Transverse colon (tissue), 4 donors: ENCODE results near the gene ADCY5. TPM values are rescaled to one million over a fixed set of nuclear protein-coding genes. Genes with fewer than 3 reads are reported as not detected.

ENCODE experiments used
- DNase-seq: peaks from one replicate; pipeline ENCODE4 v3.0.0-alpha.2; 2019
- H3K27ac ChIP-seq, 4 donors: fragments of 200-600 bp; sonication (generic); 2 replicates each; pipeline ENCODE4 v1.5.1; 2016 to 2018; ENCODE audit warnings: inconsistent platforms in 4 of 4
- H3K27me3 ChIP-seq: fragments of 200-600 bp; sonication (generic); 2 replicates; pipeline ENCODE4 v1.5.1; 2017; ENCODE audit warnings: inconsistent platforms
- H3K36me3 ChIP-seq, 4 donors: fragments of 200-600 bp; sonication (generic); 2 replicates each; pipeline ENCODE4 v1.5.1; 2017 to 2019; ENCODE audit warnings: inconsistent platforms in 4 of 4
- H3K4me1 ChIP-seq, 4 donors: fragments of 200-600 bp; sonication (generic); 2 replicates each; pipeline ENCODE4 v1.5.1; 2017 to 2020; ENCODE audit warnings: inconsistent platforms in 4 of 4
- H3K4me3 ChIP-seq, 4 donors: fragments of 200-600 bp; sonication (generic); 1 replicate in 1 of 4; 2 replicates in 3 of 4; pipeline versions ENCODE4 v1.5.1 to v1.6.1; 2017 to 2019; ENCODE audit warnings: inconsistent platforms in 4 of 4
- H3K9me3 ChIP-seq, 2 donors: fragments of 200-600 bp; sonication (generic); 2 replicates each; pipeline ENCODE4 v1.5.1; 2017 to 2019; ENCODE audit warnings: inconsistent platforms in 2 of 2
- CTCF ChIP-seq, 5 experiments: fragments of 200-600 bp in 3 of 5; fragments of 450-650 bp in 2 of 5; sonication (generic) in 3 of 5; IDR thresholded peaks; 1 replicate in 2 of 5; 2 replicates in 3 of 5; pipeline ENCODE4 v1.5.1; 2016 to 2017; ENCODE audit warnings: antibody characterized with exemption in 5 of 5, inconsistent platforms in 3 of 5, mild to moderate bottlenecking in 2 of 5, moderate library complexity in 1 of 5
- EP300 ChIP-seq: sonication (generic); formaldehyde crosslinking; IDR thresholded peaks from one replicate; pipeline ENCODE4 v1.6.1; 2017; ENCODE audit warnings: antibody characterized with exemption, low read depth
- POLR2A ChIP-seq: fragments of 450-650 bp; IDR thresholded peaks from one replicate; pipeline ENCODE4 v1.6.1; 2016; ENCODE audit warnings: antibody characterized with exemption, mild to moderate bottlenecking, moderate library complexity
- POLR2AphosphoS5 ChIP-seq, 3 donors: sonication (generic); formaldehyde crosslinking; IDR thresholded peaks; one replicate each; pipeline ENCODE4 v1.6.1; 2016; ENCODE audit warnings: antibody characterized with exemption in 3 of 3
- WGBS, 2 donors: methylation state at CpG; one replicate each; pipeline ENCODE4 v1.1.5; 2018; ENCODE audit warnings: low coverage in 1 of 2; 5-methylcytosine and 5-hydroxymethylcytosine counted together
- in situ Hi-C, 4 donors: fragments of 200-750 bp; cut with MboI; loops; one replicate each; pipeline versions ENCODE4 v1.15.0 to v1.15.1; 2017; ENCODE audit warnings: low sequenced_read_pairs in 3 of 4, low pct_ligation_motif_present in 1 of 4, low pct_unique_long_range_greater_than_20kb in 1 of 4
- intact Hi-C: fragments of 100-400 bp; cut with DNase I; formaldehyde crosslinking; loops from one replicate; pipeline ENCODE4 v1.15.1; 2023; ENCODE audit warnings: low total_unique reads
- total RNA-seq, 4 donors: library from RNA; depleted of rRNA; stranded (reverse); fragments of >200 nt; gene quantifications; one replicate each; pipeline ENCODE4 v1.1.0, GENCODE V29; 2016

The ADCY5 gene
- total RNA-seq, 4 donors from 2014 or later = 13.9 to 42.0 (median 28.6) TPM

DNA sequence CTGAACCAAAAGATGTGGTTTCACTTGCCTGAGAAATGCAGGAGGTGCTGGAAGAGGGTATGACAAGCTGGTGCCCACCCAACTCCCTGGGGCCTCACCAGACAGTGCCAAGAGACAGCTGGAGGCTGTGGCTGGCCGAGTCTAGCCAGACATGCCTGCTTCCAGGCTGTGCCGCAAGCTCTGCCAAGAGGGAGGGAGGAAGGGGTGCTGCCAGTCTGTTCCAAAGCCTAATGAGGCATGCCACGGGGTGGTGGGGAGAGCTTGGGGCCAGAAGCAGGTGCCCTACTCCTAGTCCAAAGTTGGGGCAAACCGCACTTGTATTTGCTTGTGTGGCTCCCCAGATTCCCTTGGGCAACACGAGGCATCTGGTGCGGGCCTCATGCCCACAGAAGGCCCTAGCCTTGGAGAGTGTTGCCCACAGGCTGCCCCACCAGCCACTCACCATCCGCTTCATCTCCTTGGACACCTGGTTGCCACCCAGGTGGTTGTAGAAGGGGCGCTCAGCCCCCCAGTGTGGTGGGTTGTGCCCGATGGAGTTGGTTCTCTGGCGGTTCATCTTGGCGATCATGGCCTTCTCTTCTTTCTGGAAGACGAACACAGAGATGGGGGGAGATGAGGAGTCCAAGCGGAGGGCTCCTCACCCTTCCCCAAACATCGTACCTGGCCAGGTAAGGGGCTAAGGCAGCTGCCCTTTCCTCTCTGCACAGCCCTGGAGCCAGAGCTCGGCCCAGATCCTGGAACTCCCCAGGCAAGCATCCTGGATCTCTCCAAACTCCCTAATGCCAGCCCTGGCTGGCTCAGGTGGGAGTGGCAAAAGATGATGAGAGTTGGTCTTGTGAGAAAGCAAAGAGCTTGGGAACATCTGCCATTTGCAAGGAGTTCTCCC lies 123.8 kb downstream of the ADCY5 start:
- H3K36me3 ChIP-seq = no peaks in the 10 kb centered on the region
- H3K27me3 ChIP-seq = no peaks in the 10 kb centered on the region
- WGBS, 2 donors = 94% methylated on average over 15 of the region's 15 CpGs; no CpG with 5 or more reads in 1 of the 2 donors
- TF ChIP-seq EP300 = no peak
- no peak for TF ChIP-seq CTCF (IDR thresholded peaks at IDR 0.05)
- no peak for TF ChIP-seq POLR2A
- TF ChIP-seq POLR2AphosphoS5 (IDR thresholded peaks at IDR 0.05) = no peak
- H3K4me3 ChIP-seq = no peak overlapping the region
- DNase-seq = no peak
- no peaks in the 10 kb centered on the region for H3K9me3 ChIP-seq
- no peak overlapping the region for H3K27ac ChIP-seq
- in situ Hi-C loops = loop anchor here (5.0 to 25.0 kb wide), 5 partner anchors 160 to 240 kb away; no protein-coding TSS in a partner anchor
- intact Hi-C loops = loop anchor here (5.0 kb wide), 1 partner anchor 232 kb away; no protein-coding TSS in a partner anchor
- peaks cover 0 to 4% (median 2%) of the 10 kb centered on the region in 4 donors for H3K4me1 ChIP-seq

- H3K4me3 ChIP-seq = no peak overlapping the region
- H3K27me3 ChIP-seq = no peaks in the 10 kb centered on the region
- WGBS, 2 donors = 83 to 88% methylated on average over 1 of the region's 1 CpG
- no peak for DNase-seq
- in situ Hi-C loops (loop anchor here in 3 of 4 donors (10.0 kb wide), 3 partner anchors 161 to 241 kb away; no protein-coding TSS in a partner anchor), intact Hi-C loops (no loop called here)
- no peaks in the 10 kb centered on the region for H3K36me3 ChIP-seq
- H3K27ac ChIP-seq = no peak overlapping the region
- no peaks in the 10 kb centered on the region for H3K9me3 ChIP-seq
- TF ChIP-seq EP300 (no peak), POLR2AphosphoS5 (IDR thresholded peaks at IDR 0.05) (no peak), CTCF (IDR thresholded peaks at IDR 0.05) (no peak), POLR2A (no peak)
- no peaks in the 10 kb centered on the region for H3K4me1 ChIP-seq
Observed at GRCh38 chr3:123323781-123324180, 125.1 kb downstream of the ADCY5 start.

DNA sequence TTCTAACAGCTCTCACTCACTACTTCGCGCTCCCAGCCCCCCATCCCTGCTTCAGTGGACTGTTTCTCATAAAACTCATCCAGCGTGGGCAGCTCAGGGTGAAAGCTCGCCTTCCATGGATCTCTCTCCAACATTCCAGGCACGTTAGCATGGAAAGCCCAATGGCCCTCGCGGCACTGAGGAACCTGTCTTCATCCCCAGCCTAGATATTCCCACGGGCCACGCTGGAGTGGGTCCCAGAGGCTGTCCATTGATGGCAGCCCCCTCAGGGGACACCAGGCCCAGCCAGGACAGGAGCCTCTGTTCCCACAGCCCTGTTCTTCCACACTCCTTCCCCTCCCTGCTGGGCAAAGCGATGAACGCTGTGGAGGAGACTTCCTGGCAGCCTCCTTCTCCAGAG lies 126.0 kb downstream of the ADCY5 start:
- Histone ChIP-seq H3K9me3 (no peaks in the 10 kb centered on the region), H3K27ac (no peak overlapping the region), H3K36me3 (no peaks in the 10 kb centered on the region), H3K4me3 (no peak overlapping the region), H3K27me3 (no peaks in the 10 kb centered on the region), H3K4me1 (no peaks in the 10 kb centered on the region)
- in situ Hi-C loops (loop anchor here in 3 of 4 donors (10.0 kb wide), 3 partner anchors 162 to 242 kb away; no protein-coding TSS in a partner anchor), intact Hi-C loops (no loop called here)
- TF ChIP-seq POLR2AphosphoS5 (IDR thresholded peaks at IDR 0.05) (no peak), POLR2A (no peak), CTCF (IDR thresholded peaks at IDR 0.05) (no peak), EP300 (no peak)
- WGBS, 2 donors = 82 to 90% methylated on average over 2 to 11 of the region's 11 CpGs
- no peak for DNase-seq

DNA sequence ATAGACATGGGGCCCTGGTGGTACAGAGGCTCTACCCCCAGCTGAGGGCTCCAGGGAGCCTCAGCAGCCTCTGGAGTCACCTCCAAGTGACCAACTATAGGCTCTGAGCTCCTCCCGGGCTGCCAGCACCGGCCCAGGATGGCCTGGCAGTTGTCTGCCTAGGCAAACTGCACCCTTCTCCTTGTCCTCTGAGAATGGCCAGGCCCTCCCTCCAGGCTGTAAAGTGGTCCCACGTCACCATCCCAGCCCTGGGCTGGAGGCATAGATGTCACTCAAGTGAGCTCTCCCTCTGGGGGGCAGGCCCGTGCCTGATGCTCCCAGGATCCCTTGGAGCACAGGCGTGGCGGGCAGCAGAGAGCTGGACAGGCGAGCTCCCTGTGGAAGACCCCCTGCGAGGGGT lies 127.1 kb downstream of the ADCY5 start:
- no peak for TF ChIP-seq EP300
- TF ChIP-seq CTCF (IDR thresholded peaks at IDR 0.05) = no peak
- no peak for TF ChIP-seq POLR2AphosphoS5 (IDR thresholded peaks at IDR 0.05)
- TF ChIP-seq POLR2A = no peak
- H3K9me3 ChIP-seq = no peaks in the 10 kb centered on the region
- H3K36me3 ChIP-seq = no peaks in the 10 kb centered on the region
- 77% methylated on average over 7 of the region's 8 CpGs; no CpG with 5 or more reads in 1 of the 2 donors for WGBS, 2 donors
- in situ Hi-C loops (loop anchor here in 3 of 4 donors (10.0 kb wide), 3 partner anchors 163 to 243 kb away; no protein-coding TSS in a partner anchor), intact Hi-C loops (no loop called here)
- no peak overlapping the region for H3K27ac ChIP-seq
- no peak for DNase-seq
- no peaks in the 10 kb centered on the region for H3K27me3 ChIP-seq
- H3K4me1 ChIP-seq = no peaks in the 10 kb centered on the region
- no peak overlapping the region for H3K4me3 ChIP-seq
